Stomach smooth muscle (tissue), 2 donors: Measurements from ENCODE around the gene CACNA2D4.

ENCODE experiments used
- H3K27ac ChIP-seq: one replicate; pipeline ENCODE4 v1.7.0; 2013; ENCODE audit warnings: mild to moderate bottlenecking, low read length, inconsistent platforms
- H3K27me3 ChIP-seq, 2 donors: one replicate each; pipeline ENCODE4 v1.7.0; 2013; ENCODE audit warnings: low read length in 2 of 2; ENCODE audit not compliant: insufficient read depth in 2 of 2, control insufficient read depth in 1 of 2
- H3K36me3 ChIP-seq, 2 donors: one replicate each; pipeline ENCODE4 v1.7.0; 2013; ENCODE audit warnings: low read length in 2 of 2; ENCODE audit not compliant: control insufficient read depth in 2 of 2, insufficient read depth in 2 of 2
- H3K4me1 ChIP-seq: one replicate; pipeline ENCODE4 v1.7.0; 2013; ENCODE audit warnings: low read length; ENCODE audit not compliant: control insufficient read depth, insufficient read depth
- H3K4me3 ChIP-seq, 2 donors: one replicate each; pipeline ENCODE4 v1.7.0; 2013; ENCODE audit warnings: low read length in 2 of 2
- H3K9ac ChIP-seq, 2 donors: one replicate each; pipeline ENCODE4 v1.7.0; 2013; ENCODE audit warnings: low read length in 2 of 2, mild to moderate bottlenecking in 1 of 2
- H3K9me3 ChIP-seq, 2 donors: one replicate each; pipeline ENCODE4 v1.7.0; 2013; ENCODE audit warnings: low read length in 2 of 2; ENCODE audit not compliant: control insufficient read depth in 2 of 2
- donor health status: healthy.
- donor health status: Pancreatic carcinoma.

Gene CACNA2D4

GRCh38 chr12:1852076-1852475, 66.4 kb downstream of the CACNA2D4 start:
- Histone ChIP-seq H3K27ac (no peak overlapping the region), H3K4me3 (no peak overlapping the region), H3K4me1 (no peaks in the 10 kb centered on the region), H3K9ac (no peak overlapping the region), H3K36me3 (no peaks in the 10 kb centered on the region), H3K27me3 (peaks cover 0 to 2% of the 10 kb centered on the region in 2 donors), H3K9me3 (peaks cover 9 to 12% of the 10 kb centered on the region in 2 donors)

DNA sequence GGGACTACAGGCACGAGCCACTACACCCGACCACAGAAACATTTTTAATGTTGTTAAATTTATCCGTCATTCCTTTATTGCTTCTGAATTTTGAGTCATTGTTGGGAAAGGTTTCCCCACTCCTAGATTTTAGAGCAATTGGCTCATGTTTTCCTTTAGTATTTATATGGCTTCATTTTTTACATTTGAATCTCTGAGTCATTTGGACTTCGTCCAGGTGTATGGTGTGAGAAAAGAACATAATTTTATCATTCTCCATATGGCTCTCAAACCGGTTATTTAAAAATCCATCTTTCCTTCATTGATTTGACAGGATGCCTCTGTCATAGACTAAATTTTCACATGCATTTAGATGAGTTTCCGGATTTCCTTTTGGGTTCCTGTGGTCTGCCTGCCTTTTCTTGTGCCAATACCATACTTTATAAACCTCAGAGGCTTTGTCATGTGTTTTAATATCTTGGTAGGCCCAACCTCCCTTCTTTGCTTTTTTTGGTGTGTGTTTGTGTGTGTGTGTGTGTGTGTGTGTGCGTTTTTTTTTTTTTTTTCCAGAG, 67.2 kb downstream of the CACNA2D4 start:
- Histone ChIP-seq H3K4me3 (no peak overlapping the region), H3K27ac (no peak overlapping the region), H3K9ac (no peak overlapping the region), H3K9me3 (peaks cover 9 to 12% of the 10 kb centered on the region in 2 donors), H3K27me3 (no peaks in the 10 kb centered on the region), H3K36me3 (no peaks in the 10 kb centered on the region), H3K4me1 (no peaks in the 10 kb centered on the region)

- H3K4me3 ChIP-seq = no peak overlapping the region
- H3K36me3 ChIP-seq = no peaks in the 10 kb centered on the region
- H3K9me3 ChIP-seq = no peaks in the 10 kb centered on the region
- no peak overlapping the region for H3K27ac ChIP-seq
- no peaks in the 10 kb centered on the region for H3K4me1 ChIP-seq
- H3K27me3 ChIP-seq = no peaks in the 10 kb centered on the region
- no peak overlapping the region for H3K9ac ChIP-seq
Measured at GRCh38 chr12:1848745-1849144, 69.7 kb downstream of the CACNA2D4 start.

GRCh38 chr12:1848146-1848545, 70.3 kb downstream of the CACNA2D4 start:
- Histone ChIP-seq H3K4me1 (no peaks in the 10 kb centered on the region), H3K27me3 (no peaks in the 10 kb centered on the region), H3K36me3 (no peaks in the 10 kb centered on the region), H3K27ac (no peak overlapping the region), H3K9me3 (no peaks in the 10 kb centered on the region), H3K4me3 (no peak overlapping the region), H3K9ac (no peak overlapping the region)

DNA sequence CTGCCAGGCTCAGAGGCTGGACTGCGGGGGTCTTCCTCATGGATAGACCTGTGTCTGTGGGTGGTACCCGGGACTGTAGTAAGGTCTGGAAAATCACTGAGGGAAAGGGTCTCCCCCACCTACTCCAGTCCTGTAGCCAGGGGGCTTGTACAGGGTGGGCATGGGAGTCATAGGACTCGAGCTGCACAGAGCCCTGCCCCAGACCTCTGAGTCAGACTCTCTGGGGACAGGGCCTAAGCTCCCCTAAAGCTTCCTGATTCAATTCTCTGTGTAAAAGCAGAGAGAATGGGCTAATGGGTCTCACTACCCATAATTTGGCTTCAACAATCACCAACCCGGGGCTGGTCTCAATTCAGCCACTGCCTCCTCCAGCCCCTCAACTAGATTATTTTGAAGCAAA, 71.0 kb downstream of the CACNA2D4 start:
- Histone ChIP-seq H3K36me3 (no peaks in the 10 kb centered on the region), H3K27ac (no peak overlapping the region), H3K4me3 (no peak overlapping the region), H3K27me3 (no peaks in the 10 kb centered on the region), H3K9ac (no peak overlapping the region), H3K9me3 (no peaks in the 10 kb centered on the region), H3K4me1 (no peaks in the 10 kb centered on the region)

- H3K4me1 ChIP-seq = no peaks in the 10 kb centered on the region
- no peaks in the 10 kb centered on the region for H3K36me3 ChIP-seq
- H3K9me3 ChIP-seq = no peaks in the 10 kb centered on the region
- no peak overlapping the region for H3K9ac ChIP-seq
- no peak overlapping the region for H3K27ac ChIP-seq
- no peak overlapping the region for H3K4me3 ChIP-seq
- peaks cover 0 to 3% of the 10 kb centered on the region in 2 donors for H3K27me3 ChIP-seq
Measured at GRCh38 chr12:1846421-1847405, 71.7 kb downstream of the CACNA2D4 start.

DNA sequence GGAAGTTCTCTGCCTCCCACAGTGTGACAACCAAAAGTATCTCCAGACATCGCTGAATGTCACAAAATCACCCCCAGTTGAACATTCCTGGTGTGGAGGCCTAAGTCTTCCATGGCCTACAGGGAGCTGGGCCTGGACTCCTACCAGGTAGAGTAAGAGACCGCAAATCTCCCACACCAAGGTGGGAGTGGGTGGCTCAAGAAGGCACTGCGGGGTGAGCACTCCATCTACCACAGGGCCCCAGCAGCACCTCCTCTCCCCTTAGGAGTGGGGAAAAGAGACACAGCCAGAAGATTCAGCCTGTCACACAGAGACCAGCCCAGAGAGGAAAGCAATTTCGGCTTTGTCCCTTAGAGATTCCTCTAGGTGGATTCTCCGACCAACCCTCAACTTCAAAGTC, 72.6 kb downstream of the CACNA2D4 start:
- peaks cover 0 to 3% of the 10 kb centered on the region in 2 donors for H3K27me3 ChIP-seq
- H3K27ac ChIP-seq = no peak overlapping the region

GRCh38 chr12:1845427-1845826, 73.0 kb downstream of the CACNA2D4 start:
- Histone ChIP-seq H3K9me3 (no peaks in the 10 kb centered on the region), H3K4me3 (no peak overlapping the region), H3K36me3 (no peaks in the 10 kb centered on the region)

More for the DNA sequence above, 72.6 kb downstream of the CACNA2D4 start:
- H3K4me1 ChIP-seq = no peaks in the 10 kb centered on the region
- H3K36me3 ChIP-seq = no peaks in the 10 kb centered on the region
- H3K9me3 ChIP-seq = no peaks in the 10 kb centered on the region
- H3K9ac ChIP-seq = no peak overlapping the region
- H3K4me3 ChIP-seq = no peak overlapping the region

GRCh38 chr12:1844661-1845409, 73.6 kb downstream of the CACNA2D4 start:
- Histone ChIP-seq H3K9ac (no peak overlapping the region), H3K4me3 (no peak overlapping the region), H3K27me3 (peaks cover 0 to 3% of the 10 kb centered on the region in 2 donors), H3K9me3 (no peaks in the 10 kb centered on the region), H3K4me1 (no peaks in the 10 kb centered on the region), H3K36me3 (no peaks in the 10 kb centered on the region), H3K27ac (no peak overlapping the region)

More at GRCh38 chr12:1845427-1845826, 73.0 kb downstream of the CACNA2D4 start:
- peaks cover 0 to 3% of the 10 kb centered on the region in 2 donors for H3K27me3 ChIP-seq
- H3K9ac ChIP-seq = no peak overlapping the region
- H3K27ac ChIP-seq = no peak overlapping the region
- no peaks in the 10 kb centered on the region for H3K4me1 ChIP-seq

DNA sequence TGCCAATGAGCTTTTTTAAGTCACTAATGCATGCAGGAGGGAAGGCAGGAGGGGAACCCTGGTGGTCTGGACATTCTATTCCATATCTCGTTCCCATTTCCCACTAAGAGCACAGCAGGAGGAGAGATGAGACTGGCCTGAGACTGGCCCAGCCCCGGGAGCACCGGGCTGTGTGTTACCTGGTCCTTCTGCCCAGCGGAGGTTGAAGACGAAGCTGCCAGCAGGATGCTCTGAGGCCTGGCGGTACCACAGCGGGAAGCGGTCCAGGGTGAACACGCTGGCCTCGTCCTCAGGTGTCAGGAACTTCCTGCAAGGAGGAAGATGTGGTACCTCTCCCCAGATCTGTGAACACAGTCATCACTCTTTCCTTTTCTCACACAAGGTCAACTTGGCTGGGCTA, 74.2 kb downstream of the CACNA2D4 start:
- H3K27ac ChIP-seq = no peak overlapping the region
- peaks cover 0 to 3% of the 10 kb centered on the region in 2 donors for H3K27me3 ChIP-seq
- H3K9ac ChIP-seq = no peak overlapping the region
- no peaks in the 10 kb centered on the region for H3K9me3 ChIP-seq
- no peaks in the 10 kb centered on the region for H3K4me1 ChIP-seq
- no peak overlapping the region for H3K4me3 ChIP-seq
- H3K36me3 ChIP-seq = no peaks in the 10 kb centered on the region
